ENCODE measurements around the gene TMEM116.
"Not testable (repeated sequence)": the region's sequence is repeated elsewhere in the genome, so short reads cannot be mapped to it uniquely, and the experiment has no call there.

TMEM116 gene

GRCh38 chr12:112012775-112013600 lies at the start of gene TMEM116, which contains the start of gene ERP29:
Gene TMEM116 (minus strand): TSS chr12:112013165. CDS start chr12:112005270, 7,895 bp downstream.
Gene ERP29 (plus strand): TSS chr12:112013426. CDS start chr12:112013466, 40 bp downstream.
- peak; percentile 94 for DNase-seq

- DNase-seq = no peak
These were observed 48.2 kb upstream of the TMEM116 start for GRCh38 chr12:112061137-112061536.

GRCh38 chr12:112049351-112049750 lies 36.4 kb upstream of the TMEM116 start:
- DNase-seq = no peak

- DNase-seq = no peak
These were observed 33.0 kb upstream of the TMEM116 start for GRCh38 chr12:112046003-112046402.

- DNase-seq = not testable (repeated sequence)
These were observed 23.6 kb upstream of the TMEM116 start for GRCh38 chr12:112036614-112037013.

GRCh38 chr12:112035219-112035785 lies 22.3 kb upstream of the TMEM116 start:
- DNase-seq = no peak

- no peak for DNase-seq
These were observed 19.3 kb upstream of the TMEM116 start for GRCh38 chr12:112032292-112032691.

GRCh38 chr12:112031472-112031871 lies 18.5 kb upstream of the TMEM116 start:
- no peak for DNase-seq

- no peak for DNase-seq
These were observed 16.3 kb upstream of the TMEM116 start for GRCh38 chr12:112029301-112029700.

GRCh38 chr12:112025808-112026375 lies 12.9 kb upstream of the TMEM116 start:
- DNase-seq = no peak

- no peak for DNase-seq
These were observed 10.9 kb upstream of the TMEM116 start for GRCh38 chr12:112023759-112024396.

- DNase-seq = no peak
These were observed 9.5 kb upstream of the TMEM116 start for GRCh38 chr12:112022241-112023016.

- DNase-seq = no peak
These were observed 8.0 kb upstream of the TMEM116 start for GRCh38 chr12:112020947-112021457.

GRCh38 chr12:112018571-112019237 lies 5.7 kb upstream of the TMEM116 start:
- no peak for DNase-seq

- DNase-seq = no peak
These were observed 4.1 kb upstream of the TMEM116 start for GRCh38 chr12:112017041-112017440.

- no peak for DNase-seq
These were observed 3.0 kb upstream of the TMEM116 start for GRCh38 chr12:112015938-112016337.

GRCh38 chr12:112013601-112014402 lies 837 bp upstream of the TMEM116 start:
- peak; percentile 80 for DNase-seq

GRCh38 chr12:112011685-112012084 lies 1.3 kb downstream of the TMEM116 start:
- no peak for DNase-seq

GRCh38 chr12:112010415-112011344 lies 2.3 kb downstream of the TMEM116 start:
- no peak for DNase-seq

- not testable (repeated sequence) for DNase-seq
These were observed 3.4 kb downstream of the TMEM116 start for GRCh38 chr12:112009596-112009995.

Data from NCI-H510A (cell line).